GM18907 (cell line): ENCODE data around the gene KCTD5.

Source experiments
- ATAC-seq: cut with Tn5 transposase; IDR thresholded peaks from one replicate; pipeline ENCODE4 v1.9.1; 2021; ENCODE audit warnings: mild to moderate bottlenecking, moderate library complexity; ENCODE audit not compliant: unreplicated experiment

The KCTD5 gene

DNA sequence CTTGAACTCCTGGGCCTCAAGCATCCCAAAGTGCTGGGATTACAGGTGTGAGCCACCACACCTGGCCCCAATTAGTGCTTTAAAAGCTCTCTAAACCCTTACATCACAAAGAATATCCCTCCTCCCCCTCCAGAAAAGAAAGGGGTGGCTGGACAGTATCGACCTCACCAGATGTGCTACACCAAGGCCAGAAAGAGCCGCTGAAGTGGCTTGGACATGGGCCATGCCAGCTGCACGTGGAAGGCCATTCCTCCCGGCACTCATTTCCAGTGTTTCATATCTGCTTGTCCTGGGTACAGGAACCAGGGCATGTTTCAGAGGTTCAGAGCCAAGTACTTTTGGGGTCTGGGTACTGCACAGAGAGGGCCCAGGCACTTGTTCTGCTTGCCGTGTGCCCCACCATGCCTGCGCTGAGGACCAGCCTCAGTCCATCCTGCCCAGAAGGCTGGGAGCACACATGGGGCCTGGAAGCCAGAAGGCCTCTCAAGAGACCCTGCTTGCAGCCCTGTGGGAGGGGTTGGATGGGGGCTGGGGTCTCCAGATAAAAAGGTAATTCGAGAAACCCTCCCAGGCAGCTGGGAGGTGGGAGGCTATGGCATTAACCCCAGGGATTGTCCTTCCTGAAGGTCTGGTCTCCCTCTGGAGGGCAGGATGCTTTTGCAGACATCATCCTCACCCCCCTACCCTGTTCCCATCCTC is 66.6 kb downstream of the KCTD5 start:
- ATAC-seq: no peak

- ATAC-seq: no peak
These were observed 67.2 kb downstream of the KCTD5 start for GRCh38 chr16:2749476-2749875.

DNA sequence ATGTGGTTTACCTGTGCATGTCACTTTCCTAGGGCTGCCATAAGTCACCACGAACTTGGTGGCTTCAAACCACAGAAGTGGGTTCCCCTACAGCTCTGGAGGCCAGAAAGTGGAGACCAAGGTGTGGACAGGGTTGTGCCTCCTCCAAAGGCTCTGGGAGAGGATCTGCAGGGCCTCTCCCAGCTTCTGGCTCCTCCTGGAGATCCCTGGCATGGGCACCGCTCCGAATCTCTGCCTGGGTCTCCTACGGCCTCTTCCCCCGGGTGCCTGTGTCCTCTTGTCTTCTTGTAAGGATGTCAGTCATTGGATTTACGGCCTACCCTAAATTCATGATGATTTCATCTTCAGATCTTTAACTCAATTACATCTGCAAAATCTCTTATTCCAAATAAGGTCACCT is 67.6 kb downstream of the KCTD5 start:
- ATAC-seq: no peak

DNA sequence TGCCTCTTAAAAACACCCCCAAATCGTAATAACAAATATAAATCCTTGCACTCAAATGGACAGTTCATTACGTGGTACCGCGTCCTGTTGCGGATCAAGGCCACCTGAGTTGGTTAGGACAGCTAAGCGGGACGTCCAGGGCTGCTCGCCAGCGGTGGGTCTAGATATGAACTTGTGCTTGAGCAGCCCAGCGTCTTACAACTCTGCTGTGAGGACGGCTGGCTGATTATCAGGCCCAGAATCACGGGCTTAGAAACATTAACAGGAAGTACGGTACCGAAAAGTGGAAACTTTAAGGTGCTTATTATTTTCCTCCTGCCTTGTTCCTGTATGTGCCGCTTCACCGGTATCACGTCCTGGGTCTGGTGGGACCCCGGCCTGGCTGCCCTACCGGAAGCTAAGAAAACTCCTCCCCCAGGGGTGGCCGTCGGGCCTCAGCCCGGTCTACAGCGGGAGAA is 69.3 kb downstream of the KCTD5 start:
- ATAC-seq: peak; percentile 44

GRCh38 chr16:2752035-2752849 is 69.9 kb downstream of the KCTD5 start, which contains the start of gene SRRM2:
Gene SRRM2 (plus strand): TSS chr16:2752638. CDS start chr16:2756365, 3,727 bp downstream.
- peak; percentile 81 for ATAC-seq

- ATAC-seq: peak; percentile 49
These were observed 70.8 kb downstream of the KCTD5 start for GRCh38 chr16:2752850-2753732.

- ATAC-seq: no peak
These were observed 71.4 kb downstream of the KCTD5 start for GRCh38 chr16:2753733-2754020.

DNA sequence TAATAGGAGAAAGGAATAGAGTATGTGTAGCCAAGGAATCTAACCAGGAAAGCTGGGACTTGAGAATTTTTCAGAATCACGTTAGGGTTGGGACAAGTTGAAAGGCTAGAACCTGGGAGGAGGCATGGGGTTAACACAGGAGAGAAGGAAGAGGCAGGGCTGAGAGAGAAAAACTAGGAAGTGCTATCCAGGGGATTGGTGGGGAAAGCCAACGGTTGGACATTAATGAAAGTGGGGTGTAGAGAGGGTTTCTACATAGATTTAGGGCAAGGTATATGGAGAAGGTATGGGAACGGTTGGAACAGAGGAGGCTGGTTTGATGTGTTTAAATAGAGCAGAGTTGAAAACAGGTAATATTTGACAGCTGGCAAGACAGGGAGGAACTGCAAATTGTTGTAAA is 72.8 kb downstream of the KCTD5 start:
- ATAC-seq: no peak

DNA sequence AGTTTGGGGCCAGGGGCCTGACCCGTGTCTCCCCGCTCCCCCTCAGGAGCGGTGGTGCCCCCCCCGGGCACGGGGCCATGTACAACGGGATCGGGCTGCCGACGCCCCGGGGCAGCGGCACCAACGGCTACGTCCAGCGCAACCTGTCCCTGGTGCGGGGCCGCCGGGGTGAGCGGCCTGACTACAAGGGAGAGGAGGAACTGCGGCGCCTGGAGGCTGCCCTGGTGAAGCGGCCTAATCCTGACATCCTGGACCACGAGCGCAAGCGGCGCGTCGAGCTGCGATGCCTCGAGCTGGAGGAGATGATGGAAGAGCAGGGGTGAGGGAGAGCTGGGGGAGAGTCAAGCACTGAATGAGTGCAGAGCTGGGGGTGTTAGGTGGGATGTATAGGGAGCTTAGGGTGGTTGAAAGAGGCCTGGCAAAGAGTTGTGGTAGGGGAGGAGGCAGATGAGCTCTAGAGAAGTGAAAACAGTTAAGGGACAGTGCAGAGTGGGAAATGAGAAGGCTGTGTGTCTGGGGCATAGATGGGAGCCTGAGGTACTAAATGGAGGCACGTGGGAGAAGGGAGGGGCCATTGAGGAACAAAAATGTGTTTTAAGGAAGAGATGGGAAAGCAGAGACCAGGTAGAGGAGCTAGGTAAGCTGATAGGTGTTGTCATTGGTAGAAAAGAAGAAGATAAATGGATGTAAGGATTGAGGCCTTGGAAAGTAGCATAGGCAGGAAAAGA is 74.1 kb downstream of the KCTD5 start:
- no peak for ATAC-seq

DNA sequence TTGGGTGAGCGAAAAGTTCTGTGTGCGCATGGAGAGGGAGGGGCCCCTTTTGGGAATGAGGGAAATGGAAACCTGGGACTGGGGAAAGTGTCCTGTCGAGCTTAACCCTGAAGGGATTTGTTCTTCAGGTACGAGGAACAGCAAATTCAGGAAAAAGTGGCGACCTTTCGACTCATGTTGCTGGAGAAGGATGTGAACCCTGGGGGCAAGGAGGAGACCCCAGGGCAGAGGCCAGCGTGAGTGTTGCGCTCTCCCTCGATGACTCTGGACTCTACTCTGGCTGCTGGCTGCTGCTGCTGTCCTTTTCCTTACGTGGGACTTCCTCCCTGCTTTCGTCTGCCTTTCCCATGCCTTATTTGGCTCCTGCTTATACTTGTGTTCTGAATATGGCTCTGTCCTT is 75.0 kb downstream of the KCTD5 start:
- ATAC-seq: no peak
